Erythroblast (primary cell): ENCODE data around the gene IGFL2.

Experiments
- GATA1 ChIP-seq: IDR thresholded peaks from 2 replicates; pipeline ENCODE4 v1.6.1; 2011; ENCODE audit warnings: low read depth, mild to moderate bottlenecking, control low read depth, low read length, moderate library complexity
- POLR2A ChIP-seq: IDR thresholded peaks from 2 replicates; pipeline ENCODE4 v1.6.1; 2011; ENCODE audit warnings: mild to moderate bottlenecking, low read length

DNA sequence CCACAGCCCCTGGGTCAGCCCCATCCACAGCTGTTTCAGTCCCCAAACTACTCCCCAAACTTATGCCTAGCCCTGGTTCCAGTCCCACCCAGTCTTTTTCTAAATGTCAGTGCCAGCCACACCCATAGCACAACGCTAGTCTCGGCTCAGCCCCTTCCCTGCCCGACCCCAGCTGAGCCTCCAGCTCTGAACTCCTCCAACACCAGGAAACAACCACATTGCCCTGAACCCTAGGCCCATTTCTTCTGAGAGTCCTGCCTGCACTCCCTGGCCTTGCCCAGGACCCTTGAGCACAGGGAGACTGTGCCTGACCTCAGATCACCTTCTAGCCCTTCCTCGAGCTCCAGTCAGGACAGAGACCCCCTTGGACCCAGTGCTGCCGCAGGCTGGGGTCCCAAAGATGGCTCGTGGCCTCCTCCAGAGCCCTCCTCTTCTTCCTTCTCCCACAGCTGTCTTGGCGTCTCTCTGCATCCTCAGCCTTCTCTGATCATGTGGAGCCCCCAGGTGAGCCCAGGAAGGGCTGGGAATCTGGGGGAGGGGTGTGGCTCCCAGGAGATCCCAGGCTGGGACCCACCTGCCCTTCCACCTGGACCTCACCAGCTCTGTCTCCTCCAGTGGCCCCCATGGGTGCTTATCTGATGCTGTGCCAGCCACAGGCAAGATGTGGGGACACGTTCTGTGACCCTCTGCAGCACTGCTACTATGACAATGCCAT is 48.5 kb downstream of the IGFL2 start:
- no peak for TF ChIP-seq POLR2A
- no peak for TF ChIP-seq GATA1
